Measurements from ENCODE around the gene CSMD2.

The CSMD2 gene

DNA sequence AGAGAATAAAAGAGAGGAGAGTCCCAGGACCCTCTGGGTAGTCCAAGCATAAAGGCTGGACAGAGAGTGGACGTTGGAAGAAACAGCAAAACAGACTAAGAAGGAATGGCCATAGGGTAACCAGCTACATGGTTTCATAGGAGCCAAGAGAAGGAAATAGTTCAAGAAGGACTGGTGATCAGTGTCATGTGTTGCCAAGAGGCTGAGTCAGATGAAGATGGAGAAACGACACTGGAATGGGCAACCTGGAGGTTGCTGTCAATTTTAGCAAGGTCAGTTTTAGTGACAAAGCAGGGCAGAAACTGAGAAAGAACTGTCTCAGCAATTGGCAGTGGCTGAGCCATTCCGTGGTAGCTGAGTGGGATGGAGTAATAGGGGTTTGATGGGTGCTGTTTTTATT is 259.8 kb downstream of the CSMD2 start:
- no peak overlapping the region for H3K9ac ChIP-seq (ENCODE audit: low read length)
- no peaks in the 10 kb centered on the region for H4K20me1 ChIP-seq (ENCODE audit: insufficient read depth, low read length)
- H3K79me2 ChIP-seq (ENCODE audit: low read length), result no peaks in the 10 kb centered on the region
- H3K27ac ChIP-seq (ENCODE audit: low read length), result no peak overlapping the region
- no peak overlapping the region for H2AFZ ChIP-seq (ENCODE audit: low read depth, low read length)
- no peaks in the 10 kb centered on the region for H3K27me3 ChIP-seq (ENCODE audit: low read depth, low read length)
- peaks cover 38% of the 10 kb centered on the region for H3K4me1 ChIP-seq (ENCODE audit: low read length)
- TF ChIP-seq, protein P1, sequence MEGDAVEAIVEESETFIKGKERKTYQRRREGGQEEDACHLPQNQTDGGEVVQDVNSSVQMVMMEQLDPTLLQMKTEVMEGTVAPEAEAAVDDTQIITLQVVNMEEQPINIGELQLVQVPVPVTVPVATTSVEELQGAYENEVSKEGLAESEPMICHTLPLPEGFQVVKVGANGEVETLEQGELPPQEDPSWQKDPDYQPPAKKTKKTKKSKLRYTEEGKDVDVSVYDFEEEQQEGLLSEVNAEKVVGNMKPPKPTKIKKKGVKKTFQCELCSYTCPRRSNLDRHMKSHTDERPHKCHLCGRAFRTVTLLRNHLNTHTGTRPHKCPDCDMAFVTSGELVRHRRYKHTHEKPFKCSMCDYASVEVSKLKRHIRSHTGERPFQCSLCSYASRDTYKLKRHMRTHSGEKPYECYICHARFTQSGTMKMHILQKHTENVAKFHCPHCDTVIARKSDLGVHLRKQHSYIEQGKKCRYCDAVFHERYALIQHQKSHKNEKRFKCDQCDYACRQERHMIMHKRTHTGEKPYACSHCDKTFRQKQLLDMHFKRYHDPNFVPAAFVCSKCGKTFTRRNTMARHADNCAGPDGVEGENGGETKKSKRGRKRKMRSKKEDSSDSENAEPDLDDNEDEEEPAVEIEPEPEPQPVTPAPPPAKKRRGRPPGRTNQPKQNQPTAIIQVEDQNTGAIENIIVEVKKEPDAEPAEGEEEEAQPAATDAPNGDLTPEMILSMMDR (IDR thresholded peaks at IDR 0.05; ENCODE audit: low read depth, low read length), result no peak
- TF ChIP-seq EZH2phosphoT487 (IDR thresholded peaks at IDR 0.05; ENCODE audit: low read depth), result no peak
- H3K36me3 ChIP-seq (replicated peaks; ENCODE audit: low read depth, low read length), result no peaks in the 10 kb centered on the region
- no peaks in the 10 kb centered on the region for H3K9me3 ChIP-seq (ENCODE audit: insufficient read depth, low read length)
- H3K4me2 ChIP-seq (ENCODE audit: low read length), result no peak overlapping the region
- H3K4me3 ChIP-seq (ENCODE audit: low read length), result no peak overlapping the region

DNA sequence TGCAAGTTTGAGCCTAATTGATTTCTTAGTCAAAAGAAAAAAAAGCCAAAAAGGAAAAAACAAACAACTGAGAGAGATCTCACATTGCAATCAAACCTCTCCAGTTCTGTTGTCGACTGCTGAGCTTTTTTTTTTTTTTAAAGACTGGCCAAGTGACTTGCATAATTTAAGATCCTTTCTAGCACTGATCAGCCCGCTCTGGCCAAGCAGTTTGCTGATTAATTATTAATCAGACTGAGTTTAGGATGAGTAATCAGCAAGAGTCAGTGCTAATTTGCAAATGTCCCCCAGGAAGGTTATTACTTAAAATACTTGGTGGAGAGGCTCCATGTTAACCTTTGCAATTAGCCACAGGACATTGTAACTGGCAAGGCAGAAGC is 261.8 kb downstream of the CSMD2 start:
- Histone ChIP-seq H2AFZ (ENCODE audit: low read depth, low read length) (no peak overlapping the region), H3K4me2 (ENCODE audit: low read length) (peak overlapping the region; percentile 67)
- TF ChIP-seq, protein P1 (IDR thresholded peaks at IDR 0.05; ENCODE audit: low read depth, low read length), result no peak
- TF ChIP-seq EZH2phosphoT487 (IDR thresholded peaks at IDR 0.05; ENCODE audit: low read depth), result no peak

DNA sequence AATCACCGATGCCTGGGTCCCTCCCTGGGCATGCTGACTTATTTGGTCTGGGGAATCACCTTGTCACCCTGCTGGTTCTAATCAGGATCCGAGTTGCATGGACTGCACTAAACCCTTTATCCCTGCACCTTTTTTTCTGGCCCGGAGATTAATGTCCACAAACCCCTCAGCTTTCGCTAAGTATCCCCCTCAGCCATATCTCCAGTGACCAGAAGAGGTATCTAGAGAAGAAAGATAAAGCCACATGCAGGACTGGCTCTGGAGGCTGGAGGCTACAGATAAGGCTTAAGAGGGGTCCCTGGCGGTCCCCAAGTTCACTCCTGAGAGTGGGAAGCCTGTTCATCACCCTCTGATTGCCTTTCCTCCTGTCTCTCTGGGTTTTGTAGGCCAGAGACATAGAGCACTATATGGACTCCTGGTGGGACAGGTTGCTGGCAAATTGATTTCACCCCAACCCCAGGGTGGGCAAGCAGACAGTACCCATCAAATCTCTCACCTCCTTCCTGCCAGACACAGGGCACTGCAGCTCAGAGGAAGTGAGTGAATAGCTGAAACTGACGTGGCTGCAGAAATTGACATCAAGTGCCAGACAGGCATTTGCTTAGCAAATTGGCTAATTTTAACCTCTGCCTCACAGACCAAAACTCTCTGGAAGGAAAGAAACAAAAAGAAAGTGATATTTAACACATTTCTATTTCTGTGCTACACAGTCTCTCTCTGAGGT is 262.4 kb downstream of the CSMD2 start:
- no peaks in the 10 kb centered on the region for H3K79me2 ChIP-seq (ENCODE audit: low read length)
- peak overlapping the region; percentile 67 for H3K4me2 ChIP-seq (ENCODE audit: low read length)
- peak overlapping the region; percentile 69 for H3K4me3 ChIP-seq (ENCODE audit: low read length)
- H3K9ac ChIP-seq (ENCODE audit: low read length), result peak overlapping the region; percentile 65
- TF ChIP-seq, protein P1 (IDR thresholded peaks at IDR 0.05; ENCODE audit: low read depth, low read length), result no peak
- TF ChIP-seq EZH2phosphoT487 (IDR thresholded peaks at IDR 0.05; ENCODE audit: low read depth), result no peak
- H3K27ac ChIP-seq (ENCODE audit: low read length), result peak overlapping the region; percentile 97
- H3K27me3 ChIP-seq (ENCODE audit: low read depth, low read length), result no peaks in the 10 kb centered on the region
- no peaks in the 10 kb centered on the region for H3K9me3 ChIP-seq (ENCODE audit: insufficient read depth, low read length)
- H3K36me3 ChIP-seq (replicated peaks; ENCODE audit: low read depth, low read length), result no peaks in the 10 kb centered on the region
- H2AFZ ChIP-seq (ENCODE audit: low read depth, low read length), result no peak overlapping the region
- H3K4me1 ChIP-seq (ENCODE audit: low read length), result peaks cover 38% of the 10 kb centered on the region
- H4K20me1 ChIP-seq (ENCODE audit: insufficient read depth, low read length), result no peaks in the 10 kb centered on the region

More for the DNA sequence above, 261.8 kb downstream of the CSMD2 start:
- Histone ChIP-seq H3K4me1 (ENCODE audit: low read length) (peaks cover 38% of the 10 kb centered on the region), H3K9me3 (ENCODE audit: insufficient read depth, low read length) (no peaks in the 10 kb centered on the region), H3K4me3 (ENCODE audit: low read length) (peak overlapping the region; percentile 69), H3K9ac (ENCODE audit: low read length) (peak overlapping the region; percentile 65), H3K27me3 (ENCODE audit: low read depth, low read length) (no peaks in the 10 kb centered on the region), H3K79me2 (ENCODE audit: low read length) (no peaks in the 10 kb centered on the region), H3K27ac (ENCODE audit: low read length) (peak overlapping the region; percentile 97), H3K36me3 (replicated peaks; ENCODE audit: low read depth, low read length) (no peaks in the 10 kb centered on the region), H4K20me1 (ENCODE audit: insufficient read depth, low read length) (no peaks in the 10 kb centered on the region)

DNA sequence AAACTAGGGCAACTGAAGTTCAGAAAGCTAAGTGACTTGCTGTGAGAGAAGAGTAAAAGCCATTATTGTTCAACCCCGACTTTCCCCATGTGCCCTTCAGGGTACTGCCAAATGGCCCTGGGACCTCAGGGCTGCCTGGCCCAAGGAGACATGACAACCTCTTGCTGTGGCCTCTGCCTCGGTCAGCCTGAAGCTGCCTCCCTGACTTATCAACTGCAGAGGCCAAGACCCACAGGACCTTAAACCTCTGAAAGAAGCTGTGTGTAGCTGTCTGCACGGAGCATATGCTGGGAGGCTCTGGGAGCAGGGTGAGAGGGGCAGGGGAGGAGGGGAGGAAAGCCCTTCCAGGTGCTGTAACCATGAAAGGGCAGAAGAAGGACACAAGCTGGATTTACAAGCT is 265.3 kb downstream of the CSMD2 start:
- TF ChIP-seq EZH2phosphoT487 (IDR thresholded peaks at IDR 0.05; ENCODE audit: low read depth), result no peak
- TF ChIP-seq, protein P1 (IDR thresholded peaks at IDR 0.05; ENCODE audit: low read depth, low read length), result no peak
- no peak overlapping the region for H3K4me3 ChIP-seq (ENCODE audit: low read length)
- H3K9me3 ChIP-seq (ENCODE audit: insufficient read depth, low read length), result no peaks in the 10 kb centered on the region
- no peaks in the 10 kb centered on the region for H3K36me3 ChIP-seq (replicated peaks; ENCODE audit: low read depth, low read length)
- H3K79me2 ChIP-seq (ENCODE audit: low read length), result no peaks in the 10 kb centered on the region
- H4K20me1 ChIP-seq (ENCODE audit: insufficient read depth, low read length), result no peaks in the 10 kb centered on the region
- no peak overlapping the region for H3K4me2 ChIP-seq (ENCODE audit: low read length)
- no peak overlapping the region for H3K9ac ChIP-seq (ENCODE audit: low read length)
- no peak overlapping the region for H2AFZ ChIP-seq (ENCODE audit: low read depth, low read length)
- H3K27ac ChIP-seq (ENCODE audit: low read length), result no peak overlapping the region
- no peaks in the 10 kb centered on the region for H3K27me3 ChIP-seq (ENCODE audit: low read depth, low read length)
- peaks cover 27% of the 10 kb centered on the region for H3K4me1 ChIP-seq (ENCODE audit: low read length)
